BE2C (cell line): Measurements from ENCODE around the gene SFI1.
"Not testable (repeated sequence)": the region's sequence is repeated elsewhere in the genome, so short reads cannot be mapped to it uniquely, and the experiment has no call there.

Experiments used
- DNase-seq: peaks from one replicate; pipeline ENCODE4 v3.0.0-alpha.2; 2020
- H3K27me3 ChIP-seq: fragments of 250-450 bp; sonication (Bioruptor Pico); 2 replicates; pipeline ENCODE4 v1.5.1; 2020; ENCODE audit warnings: mild to moderate bottlenecking
- H3K36me3 ChIP-seq: fragments of 250-450 bp; sonication (Bioruptor Pico); 2 replicates; pipeline ENCODE4 v1.5.1; 2020; ENCODE audit warnings: mild to moderate bottlenecking
- H3K4me1 ChIP-seq: fragments of 250-450 bp; sonication (Bioruptor Pico); 2 replicates; pipeline ENCODE4 v1.5.1; 2020
- H3K4me3 ChIP-seq: 2 replicates; pipeline ENCODE4 v1.5.1; 2011; ENCODE audit warnings: low read depth, low read length
- H3K9me3 ChIP-seq: fragments of 250-450 bp; sonication (Bioruptor Pico); 2 replicates; pipeline ENCODE4 v1.5.1; 2020
- TF ChIP-seq, protein P1 (sequence below): IDR thresholded peaks from 2 replicates; pipeline ENCODE4 v1.5.1; 2012; ENCODE audit warnings: mild to moderate bottlenecking, low read depth, low read length

The SFI1 gene

GRCh38 chr22:31550871-31551370 is 54.6 kb downstream of the SFI1 start:
- Histone ChIP-seq H3K9me3 (no peaks in the 10 kb centered on the region), H3K27me3 (no peaks in the 10 kb centered on the region), H3K4me1 (no peaks in the 10 kb centered on the region), H3K36me3 (peaks cover 8% of the 10 kb centered on the region), H3K4me3 (no peak overlapping the region)
- TF ChIP-seq, protein P1, sequence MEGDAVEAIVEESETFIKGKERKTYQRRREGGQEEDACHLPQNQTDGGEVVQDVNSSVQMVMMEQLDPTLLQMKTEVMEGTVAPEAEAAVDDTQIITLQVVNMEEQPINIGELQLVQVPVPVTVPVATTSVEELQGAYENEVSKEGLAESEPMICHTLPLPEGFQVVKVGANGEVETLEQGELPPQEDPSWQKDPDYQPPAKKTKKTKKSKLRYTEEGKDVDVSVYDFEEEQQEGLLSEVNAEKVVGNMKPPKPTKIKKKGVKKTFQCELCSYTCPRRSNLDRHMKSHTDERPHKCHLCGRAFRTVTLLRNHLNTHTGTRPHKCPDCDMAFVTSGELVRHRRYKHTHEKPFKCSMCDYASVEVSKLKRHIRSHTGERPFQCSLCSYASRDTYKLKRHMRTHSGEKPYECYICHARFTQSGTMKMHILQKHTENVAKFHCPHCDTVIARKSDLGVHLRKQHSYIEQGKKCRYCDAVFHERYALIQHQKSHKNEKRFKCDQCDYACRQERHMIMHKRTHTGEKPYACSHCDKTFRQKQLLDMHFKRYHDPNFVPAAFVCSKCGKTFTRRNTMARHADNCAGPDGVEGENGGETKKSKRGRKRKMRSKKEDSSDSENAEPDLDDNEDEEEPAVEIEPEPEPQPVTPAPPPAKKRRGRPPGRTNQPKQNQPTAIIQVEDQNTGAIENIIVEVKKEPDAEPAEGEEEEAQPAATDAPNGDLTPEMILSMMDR = no peak
- DNase-seq = no peak

DNA sequence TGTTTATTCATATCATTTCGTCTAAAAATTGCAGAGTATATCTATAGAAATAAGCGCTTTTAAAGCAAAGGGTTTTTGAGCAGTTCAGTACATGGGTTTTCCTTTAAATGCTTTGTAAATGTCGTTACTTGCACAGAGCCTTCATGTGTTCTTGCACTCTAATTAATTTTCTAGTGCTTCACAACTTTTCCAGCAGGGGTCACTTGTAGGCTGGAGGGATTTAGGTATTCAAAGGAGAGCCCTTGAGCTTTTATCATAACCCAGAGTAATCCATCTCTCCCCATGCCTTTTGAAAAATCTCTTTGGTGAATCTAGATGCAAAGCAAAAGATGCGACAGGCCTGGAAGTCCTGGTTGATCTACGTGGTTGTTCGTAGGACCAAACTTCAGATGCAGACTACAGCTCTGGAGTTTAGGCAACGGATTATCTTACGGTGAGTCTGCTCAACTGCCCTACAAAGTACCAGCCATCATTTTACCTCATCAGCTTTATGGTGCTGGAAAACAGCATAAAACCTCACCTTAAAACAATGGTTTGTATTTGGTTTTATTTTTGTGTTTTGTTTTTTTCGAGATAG is 60.4 kb downstream of the SFI1 start:
- Histone ChIP-seq H3K27me3 (no peaks in the 10 kb centered on the region), H3K36me3 (no peaks in the 10 kb centered on the region), H3K9me3 (no peaks in the 10 kb centered on the region), H3K4me1 (no peaks in the 10 kb centered on the region), H3K4me3 (no peak overlapping the region)
- TF ChIP-seq, protein P1 = peak; percentile 59
- DNase-seq = no peak

DNA sequence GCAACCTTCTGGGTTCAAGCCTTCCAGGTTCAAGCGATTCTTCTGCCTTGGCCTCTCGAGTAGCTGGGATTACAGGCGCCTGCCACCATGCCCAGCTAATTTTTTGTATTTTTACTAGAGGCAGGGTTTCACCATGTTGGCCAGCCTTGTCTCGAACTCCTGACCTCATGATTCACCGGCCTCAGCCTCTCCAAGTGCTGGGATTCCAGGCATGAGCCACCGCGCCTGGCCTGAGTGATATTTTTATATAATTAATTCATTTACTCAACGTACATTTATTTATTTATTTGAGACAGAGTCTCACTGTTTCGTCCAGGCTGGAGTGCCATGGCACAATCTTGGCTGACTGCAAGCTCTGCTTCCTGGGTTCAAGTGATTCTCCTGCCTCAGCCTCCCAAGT is 62.2 kb downstream of the SFI1 start:
- not testable (repeated sequence) for H3K4me1 ChIP-seq, H3K4me3 ChIP-seq, DNase-seq, H3K9me3 ChIP-seq, H3K36me3 ChIP-seq, H3K27me3 ChIP-seq

DNA sequence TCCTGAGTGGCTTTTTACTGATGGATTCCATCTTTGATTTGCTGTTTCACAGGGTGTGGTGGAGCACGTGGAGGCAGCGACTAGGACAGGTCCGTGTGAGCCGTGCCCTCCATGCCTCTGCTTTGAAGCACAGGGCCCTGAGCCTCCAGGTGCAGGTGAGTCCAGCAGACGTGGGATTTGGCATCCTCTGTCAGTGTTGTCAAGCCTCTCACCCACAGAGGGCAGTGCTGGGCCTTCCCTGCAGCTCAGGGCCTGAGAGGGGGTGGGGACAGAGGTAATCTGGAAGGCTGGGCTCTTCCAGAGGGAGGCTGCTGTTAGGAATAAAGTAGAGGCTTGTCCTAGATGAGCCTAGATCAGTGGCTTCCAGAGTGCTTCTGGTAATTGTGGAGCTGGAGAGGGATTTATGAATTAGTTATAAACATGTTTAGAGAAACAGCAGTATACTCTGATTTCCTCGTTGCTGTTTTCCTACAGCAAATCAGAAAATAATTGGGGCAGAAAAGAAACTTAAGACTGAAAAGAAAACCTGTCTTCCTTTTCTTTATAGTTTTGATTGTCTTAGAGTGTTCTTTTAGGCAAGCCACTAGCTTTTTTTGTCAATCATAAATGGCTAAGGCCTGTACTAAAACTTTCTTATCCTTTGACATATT is 65.0 kb downstream of the SFI1 start:
- Histone ChIP-seq H3K9me3 (no peaks in the 10 kb centered on the region), H3K36me3 (no peaks in the 10 kb centered on the region; the same call in 1 of the 2 replicates), H3K4me3 (no peak overlapping the region), H3K27me3 (no peaks in the 10 kb centered on the region), H3K4me1 (no peaks in the 10 kb centered on the region)
- TF ChIP-seq, protein P1 = peak; percentile 94
- peak; percentile 89 for DNase-seq

GRCh38 chr22:31561970-31562369 is 65.6 kb downstream of the SFI1 start:
- Histone ChIP-seq H3K4me3 (no peak overlapping the region), H3K9me3 (no peaks in the 10 kb centered on the region), H3K4me1 (no peaks in the 10 kb centered on the region), H3K36me3 (no peaks in the 10 kb centered on the region; the same call in 1 of the 2 replicates), H3K27me3 (no peaks in the 10 kb centered on the region)
- TF ChIP-seq, protein P1 = no peak
- no peak for DNase-seq

DNA sequence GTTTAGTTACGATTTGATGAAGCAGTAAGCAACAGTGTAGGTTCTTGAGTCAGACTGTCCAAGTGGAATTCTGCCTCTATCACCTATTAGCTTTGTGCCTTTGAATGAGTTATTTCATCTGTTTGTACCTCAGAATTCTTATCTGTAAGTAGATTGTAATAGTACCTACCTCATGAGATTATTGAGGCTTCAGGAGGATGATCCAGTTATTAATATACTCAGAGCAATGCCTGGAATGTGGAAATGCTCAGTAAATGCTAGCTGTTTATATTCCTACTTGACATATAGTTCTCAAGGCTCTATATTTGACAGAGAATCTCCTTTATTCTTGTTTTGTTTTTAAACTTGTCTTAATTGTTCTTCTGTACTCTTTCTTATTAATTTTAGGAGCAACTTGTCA is 70.1 kb downstream of the SFI1 start:
- TF ChIP-seq, protein P1 = no peak
- Histone ChIP-seq H3K36me3 (no peaks in the 10 kb centered on the region; the same call in 1 of the 2 replicates), H3K4me1 (no peaks in the 10 kb centered on the region; the same call in 1 of the 2 replicates), H3K9me3 (no peaks in the 10 kb centered on the region), H3K27me3 (no peaks in the 10 kb centered on the region), H3K4me3 (no peak overlapping the region)
- DNase-seq = no peak
